ENCODE data around the gene ACAD9. TPM values are rescaled to one million over a fixed set of nuclear protein-coding genes. Genes with fewer than 3 reads are reported as not detected.

The ACAD9 gene
- 30.3 and 43.9 TPM in 2 replicates for total RNA-seq

DNA sequence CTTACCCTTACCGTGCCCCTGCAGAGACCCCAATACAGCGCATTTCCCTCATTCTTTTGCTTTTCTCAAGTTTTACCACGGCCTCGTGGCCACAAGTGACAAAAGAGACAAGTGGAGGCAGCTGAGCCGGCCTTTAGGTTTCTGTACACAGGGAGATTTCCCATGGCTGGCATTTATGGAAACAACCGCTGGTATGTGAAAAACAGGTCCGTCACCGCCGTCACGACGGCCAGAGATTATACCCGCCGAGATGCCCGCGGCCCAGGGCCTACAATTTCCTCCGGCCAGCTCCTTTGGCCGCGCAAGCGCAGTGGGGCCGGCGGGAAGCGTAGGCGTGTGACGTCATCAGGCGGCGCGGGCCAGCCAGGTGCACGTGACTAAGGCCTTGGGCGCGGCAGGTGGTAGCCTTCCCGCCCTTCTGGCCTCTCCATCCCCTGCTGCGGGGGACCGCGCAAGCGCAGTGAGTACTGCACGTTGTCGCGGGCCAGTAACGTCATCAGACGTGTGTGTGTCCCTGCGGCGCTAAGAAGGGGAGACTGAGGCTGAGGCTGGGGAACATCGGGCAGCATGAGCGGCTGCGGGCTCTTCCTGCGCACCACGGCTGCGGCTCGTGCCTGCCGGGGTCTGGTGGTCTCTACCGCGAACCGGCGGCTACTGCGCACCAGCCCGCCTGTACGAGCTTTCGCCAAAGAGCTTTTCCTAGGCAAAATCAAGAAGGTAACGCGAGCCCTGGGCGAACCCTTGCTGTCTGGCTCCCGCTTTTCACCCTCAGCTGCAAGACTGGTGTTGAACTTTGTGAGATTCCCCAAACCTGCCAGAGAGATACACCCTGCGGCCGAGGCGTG lies at the start of gene ACAD9:
Gene ACAD9 (plus strand): TSS at position 496 of the 845 bp plus-strand sequence. CDS start 72 bp downstream, at position 568.

Other genes starting within 250 kb of the ACAD9 start
- gene RPN1, start 228.8 kb upstream of the ACAD9 start, total RNA-seq: 414 and 449 TPM in 2 replicates
- gene RAB7A, start 153.4 kb upstream of the ACAD9 start, total RNA-seq: 28.7 and 57.0 TPM in 2 replicates
- gene CFAP92, start 114.5 kb downstream of the ACAD9 start, total RNA-seq: 0.16 and 0.69 TPM in 2 replicates
- 1.5 and 3.3 TPM in 2 replicates for gene EFCC1, start 121.7 kb downstream of the ACAD9 start, total RNA-seq
- not detected in 2 replicates for gene GP9, start 181.2 kb downstream of the ACAD9 start, total RNA-seq
- 23.5 and 59.1 TPM in 2 replicates for gene RAB43, start 242.2 kb downstream of the ACAD9 start, total RNA-seq